Neural crest cell (in vitro differentiated cells): Measurements from ENCODE around the gene PIGT. TPM values are rescaled to one million over a fixed set of nuclear protein-coding genes. Genes with fewer than 3 reads are reported as not detected.

Experiments
- DNase-seq: peaks from one replicate; pipeline ENCODE4 v3.0.0; 2021; ENCODE audit warnings: low read depth, mixed read lengths, low spot score
- H3K27ac Mint-ChIP-seq: one replicate; pipeline ENCODE4 v1.8.0; 2021; ENCODE audit warnings: mild to moderate bottlenecking, mixed read lengths; ENCODE audit not compliant: unreplicated experiment
- H3K27me3 Mint-ChIP-seq: 2 replicates; pipeline ENCODE4 v1.8.0; 2021; ENCODE audit warnings: low read depth, mild to moderate bottlenecking, mixed read lengths
- H3K36me3 Mint-ChIP-seq: 2 replicates; pipeline ENCODE4 v1.8.0; 2021; ENCODE audit warnings: low read depth, mild to moderate bottlenecking, mixed read lengths
- H3K4me1 Mint-ChIP-seq: 2 replicates; pipeline ENCODE4 v1.8.0; 2021; ENCODE audit warnings: mixed read lengths
- H3K4me3 Mint-ChIP-seq: one replicate; pipeline ENCODE4 v1.8.0; 2021; ENCODE audit warnings: mild to moderate bottlenecking, mixed read lengths
- H3K9me3 Mint-ChIP-seq: 2 replicates; pipeline ENCODE4 v1.8.0; 2021; ENCODE audit warnings: mixed read lengths
- CTCF ChIP-seq: fragments of 200-600 bp; sonication (generic); conservative IDR thresholded peaks from 2 replicates; pipeline ENCODE4 v1.5.0; 2021; ENCODE audit warnings: antibody characterized with exemption, mild to moderate bottlenecking
- total RNA-seq: library from RNA; stranded (reverse); gene quantifications from 2 replicates; pipeline ENCODE4 v1.2.1, GENCODE V29; 2021

PIGT gene
- total RNA-seq, 1 donor from 2014 or later, result 64.8 TPM

GRCh38 chr20:45413479-45413878 is 2.5 kb upstream of the PIGT start:
- Mint-ChIP-seq H3K27ac (no peak overlapping the region), H3K9me3 (no peaks in the 10 kb centered on the region), H3K36me3 (peaks cover 7% of the 10 kb centered on the region), H3K4me1 (peaks cover 19% of the 10 kb centered on the region), H3K4me3 (no peak overlapping the region), H3K27me3 (no peaks in the 10 kb centered on the region)
- no peak for DNase-seq
- no peak for TF ChIP-seq CTCF

- Mint-ChIP-seq H3K27ac (no peak overlapping the region), H3K27me3 (no peaks in the 10 kb centered on the region), H3K4me1 (peaks cover 19% of the 10 kb centered on the region), H3K36me3 (peaks cover 3% of the 10 kb centered on the region), H3K9me3 (no peaks in the 10 kb centered on the region), H3K4me3 (peak overlapping the region; percentile 99)
- TF ChIP-seq CTCF, result no peak
- DNase-seq, result no peak
Measured at GRCh38 chr20:45416917-45417316, 976 bp downstream of the PIGT start.

- H3K9me3 Mint-ChIP-seq, result no peaks in the 10 kb centered on the region
- H3K4me3 Mint-ChIP-seq, result peak overlapping the region; percentile 39
- no peaks in the 10 kb centered on the region for H3K27me3 Mint-ChIP-seq
- no peak for DNase-seq
- H3K36me3 Mint-ChIP-seq, result no peaks in the 10 kb centered on the region
- H3K27ac Mint-ChIP-seq, result no peak overlapping the region
- H3K4me1 Mint-ChIP-seq, result peaks cover 19% of the 10 kb centered on the region
- TF ChIP-seq CTCF, result no peak
Measured at GRCh38 chr20:45419188-45420091, 3.5 kb downstream of the PIGT start.

GRCh38 chr20:45420125-45420524 is 4.2 kb downstream of the PIGT start:
- H3K9me3 Mint-ChIP-seq, result no peaks in the 10 kb centered on the region
- H3K27me3 Mint-ChIP-seq, result no peaks in the 10 kb centered on the region
- no peaks in the 10 kb centered on the region for H3K36me3 Mint-ChIP-seq
- no peak for TF ChIP-seq CTCF
- H3K27ac Mint-ChIP-seq, result no peak overlapping the region
- DNase-seq, result no peak
- peaks cover 18% of the 10 kb centered on the region for H3K4me1 Mint-ChIP-seq
- peak overlapping the region; percentile 75 for H3K4me3 Mint-ChIP-seq

GRCh38 chr20:45423700-45424099 is 7.8 kb downstream of the PIGT start:
- no peak overlapping the region for H3K27ac Mint-ChIP-seq
- no peaks in the 10 kb centered on the region for H3K9me3 Mint-ChIP-seq
- H3K4me3 Mint-ChIP-seq, result no peak overlapping the region
- no peaks in the 10 kb centered on the region for H3K27me3 Mint-ChIP-seq
- no peak for DNase-seq
- TF ChIP-seq CTCF, result no peak
- H3K4me1 Mint-ChIP-seq, result no peaks in the 10 kb centered on the region
- H3K36me3 Mint-ChIP-seq, result no peaks in the 10 kb centered on the region
